Activated CD4-positive, alpha-beta T cell treated with anti-CD3 and anti-CD28 coated beads, Interleukin-2, Interleukin-4, amounts not matched to agents 100 ng/mL and 50 ng/mL, durations not matched to agents 16 hours and 8 hours (primary cell): ENCODE data around the gene TYRO3.

Source experiments
- DNase-seq: peaks from one replicate; pipeline ENCODE4 v3.0.0-alpha.2; 2020; ENCODE audit warnings: low spot score

Gene TYRO3

DNA sequence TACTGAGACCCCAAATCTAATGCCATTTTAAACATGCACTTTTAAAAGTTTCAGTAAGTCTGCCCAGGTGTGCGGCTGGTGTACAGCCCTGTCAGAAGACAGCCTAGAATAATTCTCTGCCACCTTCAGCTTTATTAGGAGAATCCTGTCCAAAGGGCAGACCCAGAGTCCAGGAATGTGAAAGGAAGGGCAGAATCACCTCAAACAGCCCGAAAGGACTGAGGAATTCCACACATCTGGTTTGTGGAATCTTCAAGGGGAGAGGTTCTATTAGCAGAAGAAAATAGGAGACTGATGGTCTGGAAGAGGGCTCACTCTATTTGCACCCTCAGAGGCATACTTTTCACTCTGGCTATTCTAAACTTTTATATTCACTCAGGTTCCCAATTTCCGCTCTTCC, 46.6 kb downstream of the TYRO3 start:
- no peak for DNase-seq

DNA sequence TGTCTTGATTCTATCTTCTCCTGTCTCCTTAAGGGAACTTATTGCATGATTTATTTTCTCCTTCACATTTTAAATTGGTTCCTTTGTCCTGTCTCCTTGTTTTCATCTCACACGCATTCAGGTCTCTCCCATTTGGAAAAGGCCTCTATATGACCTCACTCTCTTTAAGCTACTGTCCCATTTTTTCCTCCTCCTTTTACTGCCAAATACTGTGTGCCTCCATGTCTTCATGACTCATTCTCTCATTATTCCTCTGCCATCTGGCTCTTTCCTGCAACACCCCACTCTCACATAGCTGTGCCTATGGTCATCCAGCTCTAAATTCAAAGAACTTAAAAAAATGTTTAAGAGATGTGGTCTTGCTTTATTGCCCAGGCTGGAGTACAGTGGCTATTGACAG, 48.0 kb downstream of the TYRO3 start:
- DNase-seq: no peak

- no peak for DNase-seq
These were observed 50.1 kb downstream of the TYRO3 start for GRCh38 chr15:41609123-41609522.

DNA sequence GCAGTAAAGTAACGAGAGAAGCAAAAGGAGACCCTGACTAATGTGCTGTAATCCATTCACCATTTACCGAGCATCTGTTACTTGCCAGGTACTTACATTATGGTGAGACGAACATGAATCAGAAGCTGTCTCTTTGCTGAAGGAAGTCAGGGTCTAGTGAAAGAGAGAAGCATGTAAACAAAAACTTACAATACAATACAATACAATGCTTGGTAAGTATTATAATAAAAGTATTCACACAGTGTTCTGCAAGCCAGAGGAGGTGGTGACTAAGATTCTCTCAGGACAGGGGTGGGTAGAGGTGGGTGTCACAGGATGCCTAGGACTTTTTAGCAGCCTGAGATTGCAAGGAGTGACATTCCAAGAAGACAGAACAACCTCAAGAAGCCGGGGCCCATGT, 51.0 kb downstream of the TYRO3 start:
- DNase-seq: no peak

DNA sequence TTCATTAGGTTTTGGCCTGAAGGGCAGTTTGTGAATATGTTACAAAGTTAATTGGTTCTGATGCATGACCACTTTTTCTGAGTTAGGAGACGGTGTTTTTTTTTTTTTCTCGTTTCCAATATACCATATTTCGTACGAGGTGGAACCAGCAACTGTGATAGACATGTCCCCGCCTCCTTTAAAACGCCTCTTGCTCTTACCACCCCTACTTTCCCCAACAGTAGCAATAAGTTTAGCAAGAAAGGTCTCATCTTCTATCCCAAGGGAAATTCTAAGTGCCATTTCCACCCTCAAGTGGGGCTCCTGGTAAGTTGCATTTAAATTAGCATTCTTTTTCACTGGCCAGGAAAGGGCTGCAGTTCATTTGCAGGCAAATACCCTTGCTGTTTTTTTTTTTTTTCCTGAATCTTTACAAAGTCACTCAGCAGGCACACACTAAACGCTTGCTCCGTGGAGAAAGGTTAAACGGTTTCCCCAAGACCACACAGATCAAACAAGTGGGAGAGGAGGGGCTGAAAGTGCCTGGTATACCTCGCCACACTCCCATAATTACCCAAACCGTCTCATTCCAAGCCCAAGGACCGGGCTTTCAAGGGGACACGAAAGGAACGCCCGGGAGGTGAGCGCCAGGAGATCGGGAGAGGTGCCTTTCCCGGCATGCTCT, 61.7 kb downstream of the TYRO3 start:
- no peak for DNase-seq

DNA sequence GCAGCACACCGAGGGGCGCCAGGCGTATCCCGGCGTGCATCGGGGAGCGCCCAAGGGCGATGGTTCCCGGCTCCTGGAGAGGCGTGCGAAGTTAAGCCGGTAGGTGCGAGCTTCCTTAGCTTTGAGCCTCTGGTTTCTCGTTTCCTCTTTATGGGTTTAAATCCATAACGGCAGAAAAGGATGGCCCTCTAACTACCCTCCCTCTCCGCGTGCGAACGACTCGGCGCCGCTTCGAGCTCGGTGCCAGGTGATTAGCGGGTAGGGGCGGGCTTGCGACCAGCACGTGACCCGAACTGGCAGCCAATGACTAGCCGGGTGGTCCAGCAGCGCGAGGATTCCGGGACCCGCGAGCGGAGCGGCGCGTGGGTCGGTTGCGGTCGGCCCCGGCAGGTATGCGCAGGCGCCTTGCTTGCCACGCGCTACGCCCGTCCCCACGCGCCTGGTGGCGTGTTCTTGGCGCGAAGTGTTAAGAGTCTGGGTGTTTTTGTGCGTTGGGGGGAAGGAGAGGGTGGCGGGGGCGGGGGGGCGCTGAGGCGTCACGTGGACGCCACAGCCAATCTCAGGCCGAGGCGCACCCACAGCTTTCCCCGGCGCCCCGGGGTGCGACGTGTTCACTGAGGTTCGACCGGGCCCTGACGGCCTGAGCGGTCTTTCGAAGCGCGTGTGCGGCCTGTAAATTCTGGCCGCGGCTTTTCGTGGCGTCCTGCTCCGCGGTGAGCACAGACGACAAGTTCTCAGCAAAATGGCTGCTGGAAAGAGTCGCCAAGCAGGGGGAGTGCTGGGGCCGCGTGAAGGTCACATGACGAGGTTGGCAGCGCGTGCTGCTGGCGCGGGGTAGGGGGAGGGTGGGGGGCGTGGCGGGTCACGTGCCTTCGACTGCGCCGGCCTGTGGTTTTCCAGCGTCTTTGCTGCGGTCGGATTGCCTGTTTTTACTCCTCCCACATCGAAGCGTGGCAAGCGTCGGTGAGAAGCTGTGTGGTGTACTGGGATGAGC, 62.5 kb downstream of the TYRO3 start:
- peak; percentile 66 for DNase-seq

DNA sequence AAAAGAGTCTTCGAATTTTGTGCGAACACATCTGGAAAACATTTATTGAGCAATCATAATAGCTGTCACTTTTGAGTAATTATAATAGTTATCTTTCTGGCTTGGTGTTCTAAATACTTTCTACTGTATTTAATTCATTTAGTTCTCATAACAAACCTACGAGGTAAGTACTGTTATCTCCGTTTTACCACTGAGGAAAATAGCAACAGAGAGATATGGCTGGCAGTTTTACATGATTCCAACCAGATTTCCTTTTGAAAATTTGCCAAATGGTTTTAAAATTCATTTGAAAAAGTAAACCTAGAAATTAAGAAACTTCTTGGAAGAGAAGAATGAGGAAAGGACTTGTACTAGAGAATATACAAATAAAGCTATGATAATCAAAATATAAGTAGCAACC, 63.9 kb downstream of the TYRO3 start:
- no peak for DNase-seq

- DNase-seq: no peak
These were observed 68.2 kb downstream of the TYRO3 start for GRCh38 chr15:41627203-41627602.

- no peak for DNase-seq
These were observed 70.5 kb downstream of the TYRO3 start for GRCh38 chr15:41629463-41629862.

DNA sequence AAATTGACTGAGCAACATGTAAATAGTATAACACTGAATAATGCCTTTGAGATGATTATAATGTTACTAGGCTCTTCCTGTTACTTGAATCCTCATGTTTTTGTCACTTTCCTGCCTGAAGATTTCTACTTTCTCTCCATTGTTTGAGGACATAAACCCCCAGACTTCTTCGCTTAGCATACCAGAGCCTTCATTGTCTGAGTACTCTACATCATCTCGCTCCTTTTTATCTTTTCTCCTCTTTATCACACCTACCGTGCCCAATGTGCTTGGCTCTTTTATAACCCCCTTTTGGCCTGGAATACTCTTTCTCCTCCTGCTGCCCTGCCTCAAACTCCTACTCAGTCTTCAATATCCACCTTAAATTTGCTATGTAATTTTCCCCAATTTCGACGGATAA, 70.9 kb downstream of the TYRO3 start:
- DNase-seq: no peak

- DNase-seq: no peak
These were observed 71.7 kb downstream of the TYRO3 start for GRCh38 chr15:41630616-41631217.

GRCh38 chr15:41631880-41632470, 73.0 kb downstream of the TYRO3 start:
- no peak for DNase-seq
